Upper lobe of left lung (tissue), 6 donors: Measurements from ENCODE around the gene CCDC40. TPM values are rescaled to one million over a fixed set of nuclear protein-coding genes. Genes with fewer than 3 reads are reported as not detected.
A peak's percentile ranks its signal among the peaks of the same experiment; 100 is the strongest.

Source experiments
- ATAC-seq, 2 donors: fragments of 200-7000 bp; cut with Tn5 transposase; one replicate each; pipeline ENCODE4 v1.9.1; 2022; ENCODE audit warnings: mild to moderate bottlenecking in 2 of 2, moderate library complexity in 2 of 2; ENCODE audit not compliant: low FRiP score in 2 of 2
- DNase-seq, 2 donors: peaks; one replicate each; pipeline ENCODE4 v3.0.0-alpha.2; 2019 to 2020
- H3K27ac ChIP-seq, 4 donors: fragments of 200-600 bp; sonication (generic); one replicate each; pipeline ENCODE4 v1.5.1; 2016 to 2019
- H3K27me3 ChIP-seq, 4 donors: fragments of 200-600 bp; sonication (generic); one replicate each; pipeline ENCODE4 v1.5.1; 2017 to 2019
- H3K36me3 ChIP-seq, 4 donors: fragments of 200-600 bp; sonication (generic); one replicate each; pipeline ENCODE4 v1.5.1; 2016 to 2019
- H3K4me1 ChIP-seq, 4 donors: fragments of 200-600 bp; sonication (generic); one replicate each; pipeline ENCODE4 v1.5.1; 2018 to 2019
- H3K4me3 ChIP-seq, 4 donors: fragments of 200-600 bp; sonication (generic); one replicate each; pipeline ENCODE4 v1.5.1; 2017 to 2019; ENCODE audit warnings: mild to moderate bottlenecking in 2 of 4, moderate library complexity in 1 of 4
- H3K9me3 ChIP-seq, 4 donors: fragments of 200-600 bp; sonication (generic); one replicate each; pipeline ENCODE4 v1.5.1; 2018 to 2019
- CTCF ChIP-seq, 6 experiments: fragments of 450-650 bp in 4 of 6; fragments of 200-600 bp in 2 of 6; sonication (generic) in 2 of 6; IDR thresholded peaks; one replicate each; pipeline ENCODE4 v1.5.1; 2016 to 2019; ENCODE audit warnings: antibody characterized with exemption in 6 of 6
- EP300 ChIP-seq, 4 donors: sonication (generic); formaldehyde crosslinking; IDR thresholded peaks; one replicate each; pipeline ENCODE4 v1.5.1; 2017; ENCODE audit warnings: antibody characterized with exemption in 4 of 4, control low read depth in 2 of 4
- POLR2A ChIP-seq, 4 donors: fragments of 450-650 bp; IDR thresholded peaks; one replicate each; pipeline ENCODE4 v1.5.1; 2016 to 2017; ENCODE audit warnings: antibody characterized with exemption in 4 of 4, mild to moderate bottlenecking in 2 of 4
- POLR2AphosphoS5 ChIP-seq, 2 donors: sonication (generic); formaldehyde crosslinking; IDR thresholded peaks; one replicate each; pipeline ENCODE4 v1.5.1; 2017; ENCODE audit warnings: antibody characterized with exemption in 2 of 2
- WGBS, 2 donors: methylation state at CpG; one replicate each; pipeline ENCODE4 v1.1.5; 2017 to 2018; 5-methylcytosine and 5-hydroxymethylcytosine counted together
- total RNA-seq, 6 donors: library from RNA; depleted of rRNA in 4 of 6; stranded (reverse); fragments of >200 nt in 4 of 6; gene quantifications; one replicate each; pipeline versions ENCODE4 v1.1.0 to v1.2.1, GENCODE V29; 2016 to 2021
- donor health status: DM: no; HTN: no; CAD: no; lungs with moderate emphysema.
- donor health status: DM: no; HTN: yes; CAD: no; lungs with severe emphysema.

Gene CCDC40
- total RNA-seq, 6 donors from 2014 or later = 4.1 to 96.4 (median 24.2) TPM

GRCh38 chr17:80023481-80024205, 12.8 kb upstream of the CCDC40 start:
- 74 to 79% methylated on average over 14 to 32 of the region's 43 CpGs for WGBS, 2 donors
- H3K4me1 ChIP-seq = peaks cover 7 to 38% (median 14%) of the 10 kb centered on the region in 4 donors
- H3K36me3 ChIP-seq = no peaks in the 10 kb centered on the region
- H3K27me3 ChIP-seq = no peaks in the 10 kb centered on the region
- no peaks in the 10 kb centered on the region for H3K9me3 ChIP-seq
- no peak overlapping the region for H3K27ac ChIP-seq
- ATAC-seq (peak in 1 of 2 donors; percentile 61), DNase-seq (peak in 1 of 2 donors; percentile 83)
- no peak overlapping the region for H3K4me3 ChIP-seq
- no peak for TF ChIP-seq POLR2A (IDR thresholded peaks at IDR 0.05)
- TF ChIP-seq POLR2AphosphoS5 (IDR thresholded peaks at IDR 0.05) = no peak
- TF ChIP-seq EP300 (IDR thresholded peaks at IDR 0.05) = no peak
- no peak for TF ChIP-seq CTCF (IDR thresholded peaks at IDR 0.05)

GRCh38 chr17:80024206-80024972, 12.1 kb upstream of the CCDC40 start:
- Histone ChIP-seq H3K9me3 (no peaks in the 10 kb centered on the region), H3K27me3 (no peaks in the 10 kb centered on the region), H3K4me1 (peaks cover 12 to 39% (median 22%) of the 10 kb centered on the region in 4 donors), H3K27ac (no peak overlapping the region), H3K36me3 (no peaks in the 10 kb centered on the region), H3K4me3 (no peak overlapping the region)
- ATAC-seq = peak; percentile 17 to 61
- TF ChIP-seq POLR2AphosphoS5 (IDR thresholded peaks at IDR 0.05) = no peak
- no peak for TF ChIP-seq EP300 (IDR thresholded peaks at IDR 0.05)
- no peak for TF ChIP-seq POLR2A (IDR thresholded peaks at IDR 0.05)
- TF ChIP-seq CTCF (IDR thresholded peaks at IDR 0.05) = no peak
- DNase-seq = no peak
- WGBS, 2 donors = 60 to 63% methylated on average over 8 to 10 of the region's 10 CpGs

- no peaks in the 10 kb centered on the region for H3K27me3 ChIP-seq
- H3K4me3 ChIP-seq = no peak overlapping the region
- ATAC-seq (no peak), DNase-seq (peak in 1 of 2 donors; percentile 59)
- H3K4me1 ChIP-seq = peaks cover 17 to 40% (median 27%) of the 10 kb centered on the region in 4 donors
- no peaks in the 10 kb centered on the region for H3K36me3 ChIP-seq
- H3K27ac ChIP-seq = no peak overlapping the region
- TF ChIP-seq EP300 (IDR thresholded peaks at IDR 0.05) (no peak), POLR2AphosphoS5 (IDR thresholded peaks at IDR 0.05) (no peak), POLR2A (IDR thresholded peaks at IDR 0.05) (no peak), CTCF (IDR thresholded peaks at IDR 0.05) (no peak)
- no peaks in the 10 kb centered on the region for H3K9me3 ChIP-seq
- 61 to 62% methylated on average over 9 to 10 of the region's 11 CpGs for WGBS, 2 donors
These were observed 11.3 kb upstream of the CCDC40 start for GRCh38 chr17:80025140-80025539.

GRCh38 chr17:80025796-80026195, 10.6 kb upstream of the CCDC40 start:
- H3K36me3 ChIP-seq = no peaks in the 10 kb centered on the region
- no peak for DNase-seq
- TF ChIP-seq CTCF (IDR thresholded peaks at IDR 0.05) (no peak), EP300 (IDR thresholded peaks at IDR 0.05) (no peak), POLR2A (IDR thresholded peaks at IDR 0.05) (no peak), POLR2AphosphoS5 (IDR thresholded peaks at IDR 0.05) (no peak)
- no peak for ATAC-seq
- no peaks in the 10 kb centered on the region for H3K27me3 ChIP-seq
- no peak overlapping the region for H3K27ac ChIP-seq
- H3K4me1 ChIP-seq = peaks cover 22 to 46% (median 33%) of the 10 kb centered on the region in 4 donors
- no peak overlapping the region for H3K4me3 ChIP-seq
- 87 to 88% methylated on average over 9 to 10 of the region's 10 CpGs for WGBS, 2 donors
- no peaks in the 10 kb centered on the region for H3K9me3 ChIP-seq
